Measurements from ENCODE around the gene NDUFB5.
"Not testable (repeated sequence)": the region's sequence is repeated elsewhere in the genome, so short reads cannot be mapped to it uniquely, and the experiment has no call there.

Gene NDUFB5

GRCh38 chr3:179640469-179640868 is 35.9 kb downstream of the NDUFB5 start:
- no peak for DNase-seq

- DNase-seq: no peak
Measured at GRCh38 chr3:179642871-179643270, 38.3 kb downstream of the NDUFB5 start.

- DNase-seq: not testable (repeated sequence)
Measured at GRCh38 chr3:179643837-179644236, 39.2 kb downstream of the NDUFB5 start.

GRCh38 chr3:179646177-179646576 is 41.6 kb downstream of the NDUFB5 start:
- no peak for DNase-seq

GRCh38 chr3:179651687-179652446 is 47.3 kb downstream of the NDUFB5 start:
- no peak for DNase-seq

- DNase-seq: peak; percentile 80 to 86
Measured at GRCh38 chr3:179652447-179653095, 48.0 kb downstream of the NDUFB5 start, which contains the start of gene USP13. TSS of gene USP13 (plus strand) at chr3:179653040. CDS start at chr3:179653226, 186 bp downstream.

- DNase-seq: peak; percentile 48 to 73
Measured at GRCh38 chr3:179653096-179653797, 48.7 kb downstream of the NDUFB5 start.

GRCh38 chr3:179655236-179655635 is 50.6 kb downstream of the NDUFB5 start:
- no peak for DNase-seq

- no peak for DNase-seq
Measured at GRCh38 chr3:179658606-179659005, 54.0 kb downstream of the NDUFB5 start.

- no peak for DNase-seq
Measured at GRCh38 chr3:179660872-179661271, 56.3 kb downstream of the NDUFB5 start.

GRCh38 chr3:179661777-179662176 is 57.2 kb downstream of the NDUFB5 start:
- DNase-seq: no peak

- DNase-seq: no peak
Measured at GRCh38 chr3:179663093-179663492, 58.5 kb downstream of the NDUFB5 start.

GRCh38 chr3:179666030-179666429 is 61.4 kb downstream of the NDUFB5 start:
- no peak for DNase-seq

- peak; percentile 69 to 94 for DNase-seq
Measured at GRCh38 chr3:179666436-179667035, 61.9 kb downstream of the NDUFB5 start.

- no peak for DNase-seq
Measured at GRCh38 chr3:179668429-179668828, 63.8 kb downstream of the NDUFB5 start.

GRCh38 chr3:179670311-179670710 is 65.7 kb downstream of the NDUFB5 start:
- DNase-seq: no peak

GRCh38 chr3:179671309-179671708 is 66.7 kb downstream of the NDUFB5 start:
- no peak for DNase-seq

- DNase-seq: no peak
Measured at GRCh38 chr3:179671747-179672242, 67.2 kb downstream of the NDUFB5 start.

- DNase-seq: no peak
Measured at GRCh38 chr3:179672918-179673317, 68.3 kb downstream of the NDUFB5 start.

GRCh38 chr3:179673523-179673922 is 68.9 kb downstream of the NDUFB5 start:
- DNase-seq: no peak

- DNase-seq: no peak
Measured at GRCh38 chr3:179676081-179676480, 71.5 kb downstream of the NDUFB5 start.

Data from NCI-H446 (cell line).